Kidney (tissue), 14 donors: Measurements from ENCODE around the gene AP1M1. TPM values are rescaled to one million over a fixed set of nuclear protein-coding genes. Genes with fewer than 3 reads are reported as not detected.

ENCODE experiments used
- DNase-seq, 5 donors: peaks; one replicate each; pipeline ENCODE4 v3.0.0-alpha.2; 2013 to 2020
- FAIRE-seq: peaks from 2 replicates; lab custom pipeline; 2012; peaks lifted over from hg19 to GRCh38; lab: Jason Lieb, UNC
- H3K27ac ChIP-seq, 2 donors: one replicate each; pipeline ENCODE4 v1.7.0; 2013; ENCODE audit warnings: low read depth in 2 of 2, low read length in 2 of 2, inconsistent platforms in 1 of 2
- H3K27me3 ChIP-seq: one replicate; pipeline ENCODE4 v1.7.1; 2013; ENCODE audit warnings: low read length, inconsistent platforms; ENCODE audit not compliant: control insufficient read depth, insufficient read depth
- H3K36me3 ChIP-seq, 3 donors: one replicate each; pipeline versions ENCODE4 v1.7.0 to v1.7.1; 2013; ENCODE audit warnings: low read length in 3 of 3, control low read depth in 1 of 3, inconsistent platforms in 1 of 3; ENCODE audit not compliant: insufficient read depth in 3 of 3, control insufficient read depth in 2 of 3
- H3K4me1 ChIP-seq, 3 donors: one replicate each; pipeline versions ENCODE4 v1.7.0 to v1.7.1; 2013; ENCODE audit warnings: low read length in 3 of 3, inconsistent platforms in 1 of 3, low read depth in 1 of 3; ENCODE audit not compliant: control insufficient read depth in 2 of 3, insufficient read depth in 2 of 3
- H3K4me3 ChIP-seq, 3 donors: one replicate each; pipeline versions ENCODE4 v1.7.0 to v1.8.1; 2013; ENCODE audit warnings: low read length in 3 of 3, control low read depth in 1 of 3, inconsistent platforms in 1 of 3
- H3K9ac ChIP-seq, 3 donors: one replicate each; pipeline versions ENCODE4 v1.7.0 to v1.7.1; 2013; ENCODE audit warnings: low read length in 3 of 3, control low read depth in 1 of 3, inconsistent platforms in 1 of 3
- H3K9me3 ChIP-seq, 3 donors: one replicate each; pipeline versions ENCODE4 v1.7.0 to v1.7.1; 2013; ENCODE audit warnings: low read length in 3 of 3, control low read depth in 1 of 3, inconsistent platforms in 1 of 3; ENCODE audit not compliant: control insufficient read depth in 2 of 3, insufficient read depth in 1 of 3
- CTCF ChIP-seq: IDR thresholded peaks from 3 replicates; pipeline ENCODE4 v1.5.1; 2012; ENCODE audit warnings: mild to moderate bottlenecking, moderate library complexity, borderline replicate concordance; ENCODE audit not compliant: insufficient read depth; ENCODE audit errors: extremely low read depth
- intact Hi-C: fragments of 100-400 bp; cut with DNase I; formaldehyde crosslinking; loops from one replicate; pipeline ENCODE4 v1.11.1; 2022
- polyA plus RNA-seq: library from polyadenylated mRNA; stranded (reverse); fragments of 350-450 nt; fragmentation: Illumina TruSeq; extraction: RNeasy Lipid Tissue Mini Kit (QIAGEN cat#74804); gene quantifications from one replicate; pipeline ENCODE4 v1.2.3, GENCODE V29; 2014; ENCODE audit warnings: low read depth, low replicate concordance; ENCODE audit not compliant: insufficient read depth
- total RNA-seq: library from RNA; stranded (reverse); fragmentation: NEBNext Ultra II Directional; extraction: Animal tissue kit (Norgen Biotek cat#: 25700); gene quantifications from one replicate; pipeline ENCODE4 v1.2.1, GENCODE V29; 2021
- donor health status: control.
- donor health status: control.
- donor health status: control.
- donor health status: control.
- donor health status: control.
- donor health status: DM: yes; HTN: yes; CAD: no.
- donor health status: Normal renal cell carcinoma (clear cell type).

AP1M1 gene
- total and polyA plus RNA-seq, 2 donors from 2014 or later = 56.0 to 67.8 TPM

- Histone ChIP-seq H3K4me3 (no peak overlapping the region), H3K36me3 (peaks cover 0 to 38% (median 12%) of the 10 kb centered on the region in 3 donors), H3K9ac (no peak overlapping the region), H3K4me1 (peaks cover 0 to 9% (median 5%) of the 10 kb centered on the region in 3 donors), H3K27me3 (no peaks in the 10 kb centered on the region), H3K27ac (no peak overlapping the region), H3K9me3 (no peaks in the 10 kb centered on the region)
- no peak for TF ChIP-seq CTCF
- DNase-seq (no peak), FAIRE-seq (no peak)
- intact Hi-C loops = no loop called here
These were observed 12.5 kb downstream of the AP1M1 start for GRCh38 chr19:16210168-16210567.

GRCh38 chr19:16213076-16213475 is 15.4 kb downstream of the AP1M1 start:
- DNase-seq (no peak), FAIRE-seq (no peak)
- Histone ChIP-seq H3K4me1 (no peaks in the 10 kb centered on the region), H3K9ac (no peak overlapping the region), H3K36me3 (peaks cover 0 to 24% (median 15%) of the 10 kb centered on the region in 3 donors), H3K4me3 (no peak overlapping the region), H3K9me3 (no peaks in the 10 kb centered on the region), H3K27me3 (no peaks in the 10 kb centered on the region), H3K27ac (no peak overlapping the region)
- intact Hi-C loops = no loop called here
- TF ChIP-seq CTCF = no peak

- Histone ChIP-seq H3K4me1 (no peaks in the 10 kb centered on the region), H3K36me3 (peaks cover 0 to 15% (median 6%) of the 10 kb centered on the region in 3 donors), H3K9me3 (peaks cover 0 to 12% (median 11%) of the 10 kb centered on the region in 3 donors), H3K9ac (no peak overlapping the region), H3K4me3 (no peak overlapping the region), H3K27ac (no peak overlapping the region), H3K27me3 (no peaks in the 10 kb centered on the region)
- intact Hi-C loops = no loop called here
- FAIRE-seq (no peak), DNase-seq (peak in 1 of 5 donors; percentile 52)
- no peak for TF ChIP-seq CTCF
These were observed 19.3 kb downstream of the AP1M1 start for GRCh38 chr19:16216744-16217670.
